HCEC 1CT (cell line): ENCODE data around the gene HIVEP3.
"Not testable (repeated sequence)": the region's sequence is repeated elsewhere in the genome, so short reads cannot be mapped to it uniquely, and the experiment has no call there.

ENCODE experiments used
- DNase-seq: peaks from one replicate; pipeline ENCODE4 v3.0.0-alpha.2; 2017

Gene HIVEP3

GRCh38 chr1:41573194-41573593 is 345.5 kb downstream of the HIVEP3 start:
- DNase-seq, result no peak

GRCh38 chr1:41572224-41572623 is 346.5 kb downstream of the HIVEP3 start:
- no peak for DNase-seq

- DNase-seq, result no peak
Measured at GRCh38 chr1:41571041-41571440, 347.7 kb downstream of the HIVEP3 start.

- DNase-seq, result no peak
Measured at GRCh38 chr1:41568204-41568603, 350.5 kb downstream of the HIVEP3 start.

- no peak for DNase-seq
Measured at GRCh38 chr1:41566969-41567368, 351.8 kb downstream of the HIVEP3 start.

GRCh38 chr1:41566274-41566885 is 352.3 kb downstream of the HIVEP3 start:
- no peak for DNase-seq

GRCh38 chr1:41564741-41565475 is 353.8 kb downstream of the HIVEP3 start:
- DNase-seq, result no peak

- no peak for DNase-seq
Measured at GRCh38 chr1:41562328-41562727, 356.4 kb downstream of the HIVEP3 start.

GRCh38 chr1:41560931-41561330 is 357.8 kb downstream of the HIVEP3 start:
- DNase-seq, result no peak

- DNase-seq, result no peak
Measured at GRCh38 chr1:41560496-41560895, 358.2 kb downstream of the HIVEP3 start.

GRCh38 chr1:41559331-41559730 is 359.4 kb downstream of the HIVEP3 start:
- no peak for DNase-seq

- no peak for DNase-seq
Measured at GRCh38 chr1:41558761-41559171, 360.0 kb downstream of the HIVEP3 start.

- no peak for DNase-seq
Measured at GRCh38 chr1:41557751-41558455, 360.8 kb downstream of the HIVEP3 start.

GRCh38 chr1:41554746-41555145 is 364.0 kb downstream of the HIVEP3 start:
- DNase-seq, result not testable (repeated sequence)

- DNase-seq, result no peak
Measured at GRCh38 chr1:41547781-41548560, 370.8 kb downstream of the HIVEP3 start.

- no peak for DNase-seq
Measured at GRCh38 chr1:41547336-41547735, 371.4 kb downstream of the HIVEP3 start.

- DNase-seq, result no peak
Measured at GRCh38 chr1:41546833-41547135, 371.9 kb downstream of the HIVEP3 start.

GRCh38 chr1:41545996-41546832 is 372.5 kb downstream of the HIVEP3 start:
- DNase-seq, result no peak

GRCh38 chr1:41542196-41542930 is 376.4 kb downstream of the HIVEP3 start:
- DNase-seq, result no peak

- DNase-seq, result no peak
Measured at GRCh38 chr1:41541592-41541952, 377.1 kb downstream of the HIVEP3 start.

- DNase-seq, result no peak
Measured at GRCh38 chr1:41540886-41541591, 377.7 kb downstream of the HIVEP3 start.
